PC-3 (cell line): Measurements from ENCODE around the gene C20orf173. TPM values are rescaled to one million over a fixed set of nuclear protein-coding genes. Genes with fewer than 3 reads are reported as not detected.

Experiments
- ATAC-seq: fragments of 200-7000 bp; cut with Tn5 transposase; 2 replicates; pipeline ENCODE4 v1.9.1; 2020; ENCODE audit warnings: mild to moderate bottlenecking, moderate library complexity
- BruUV-seq: library from RNA; stranded (reverse); fragments of 400-500 nt; replicated peaks from 2 replicates; lab custom pipeline; 2021; lab: Mats Ljungman, UMichigan
- CTCF ChIA-PET: fragments of 300-600 bp; sonication (Branson Sonifier 250); formaldehyde crosslinking; loops from one replicate; lab custom pipeline; 2022; ENCODE audit warnings: antibody characterized with exemption; lab: Charles Lee
- POLR2A ChIA-PET: fragments of 300-600 bp; sonication (Branson Sonifier 250); formaldehyde crosslinking; loops from one replicate; lab custom pipeline; 2022; ENCODE audit warnings: antibody characterized with exemption; ENCODE audit not compliant: unreplicated experiment; lab: Charles Lee
- DNase-seq: peaks from one replicate; pipeline ENCODE4 v3.0.0-alpha.2; 2015
- H2AFZ ChIP-seq: fragments of 300-600 bp; sonication (generic); 2 replicates; pipeline ENCODE4 v1.6.0; 2016; ENCODE audit warnings: antibody characterized with exemption, low read length
- H3F3A ChIP-seq: fragments of 300-600 bp; sonication (generic); one replicate; pipeline ENCODE4 v1.6.0; 2017; ENCODE audit warnings: antibody characterized with exemption, low read length, control low read depth, mild to moderate bottlenecking; ENCODE audit not compliant: unreplicated experiment
- H3K27ac ChIP-seq: fragments of 300-600 bp; sonication (generic); 2 replicates; pipeline ENCODE4 v1.5.1; 2016; ENCODE audit warnings: mild to moderate bottlenecking, low read length
- H3K27me3 ChIP-seq: fragments of 300-600 bp; sonication (generic); 2 replicates; pipeline ENCODE4 v1.6.1; 2016; ENCODE audit warnings: low read length, mixed read lengths
- H3K36me3 ChIP-seq: fragments of 300-600 bp; sonication (generic); 2 replicates; pipeline ENCODE4 v1.6.1; 2016; ENCODE audit warnings: low read depth, mixed run types, low read length, mixed read lengths
- H3K4me1 ChIP-seq: fragments of 300-600 bp; sonication (generic); 2 replicates; pipeline ENCODE4 v1.5.1; 2016; ENCODE audit warnings: low read length; ENCODE audit not compliant: insufficient read depth
- H3K4me2 ChIP-seq: fragments of 300-600 bp; sonication (generic); 2 replicates; pipeline ENCODE4 v1.6.0; 2016; ENCODE audit warnings: low read length
- H3K4me3 ChIP-seq: fragments of 300-600 bp; sonication (generic); 2 replicates; pipeline ENCODE4 v1.5.1; 2016; ENCODE audit warnings: mild to moderate bottlenecking, low read length, mixed read lengths
- H3K79me2 ChIP-seq: fragments of 300-600 bp; sonication (generic); 2 replicates; pipeline ENCODE4 v1.6.1; 2017; ENCODE audit warnings: low read length, mixed read lengths
- H3K9ac ChIP-seq: fragments of 300-600 bp; sonication (generic); 2 replicates; pipeline ENCODE4 v1.6.0; 2016; ENCODE audit warnings: mild to moderate bottlenecking, low read length
- H3K9me2 ChIP-seq: fragments of 300-600 bp; sonication (generic); replicated peaks from 2 replicates; pipeline ENCODE4 v1.6.1; 2016; ENCODE audit warnings: mixed run types, low read length, mixed read lengths
- H3K9me3 ChIP-seq: fragments of 300-600 bp; sonication (generic); 2 replicates; pipeline ENCODE4 v1.6.1; 2016; ENCODE audit warnings: low read length, mixed read lengths
- H4K20me1 ChIP-seq: fragments of 300-600 bp; sonication (generic); 2 replicates; pipeline ENCODE4 v1.6.1; 2016; ENCODE audit warnings: low read length, mixed read lengths
- CTCF ChIP-seq: fragments of 300-600 bp; sonication (generic); conservative IDR thresholded peaks from 2 replicates; pipeline ENCODE4 v1.5.1; 2017; ENCODE audit warnings: antibody characterized with exemption, low read depth, mild to moderate bottlenecking, low read length
- EZH2 ChIP-seq: fragments of 300-600 bp; sonication (generic); IDR thresholded peaks from one replicate; pipeline ENCODE4 v1.6.1; 2017; ENCODE audit warnings: antibody characterized with exemption, mild to moderate bottlenecking, low read length; ENCODE audit not compliant: unreplicated experiment
- EZH2phosphoT487 ChIP-seq: fragments of 300-600 bp; sonication (generic); IDR thresholded peaks from 2 replicates; pipeline ENCODE4 v1.6.1; 2018; ENCODE audit warnings: mild to moderate bottlenecking, antibody characterized with exemption, low read length, borderline replicate concordance
- intact Hi-C: fragments of 100-400 bp; cut with micrococcal nuclease; formaldehyde crosslinking; loops from 2 replicates; pipeline ENCODE4 v1.9.0; 2023
- total RNA-seq: library from RNA; depleted of rRNA; stranded (reverse); fragments of >200 nt; gene quantifications from 2 replicates; pipeline ENCODE4 v1.2.3, GENCODE V29; 2014

The C20orf173 gene
- total RNA-seq, 1 experiment from 2014 or later: not detected

DNA sequence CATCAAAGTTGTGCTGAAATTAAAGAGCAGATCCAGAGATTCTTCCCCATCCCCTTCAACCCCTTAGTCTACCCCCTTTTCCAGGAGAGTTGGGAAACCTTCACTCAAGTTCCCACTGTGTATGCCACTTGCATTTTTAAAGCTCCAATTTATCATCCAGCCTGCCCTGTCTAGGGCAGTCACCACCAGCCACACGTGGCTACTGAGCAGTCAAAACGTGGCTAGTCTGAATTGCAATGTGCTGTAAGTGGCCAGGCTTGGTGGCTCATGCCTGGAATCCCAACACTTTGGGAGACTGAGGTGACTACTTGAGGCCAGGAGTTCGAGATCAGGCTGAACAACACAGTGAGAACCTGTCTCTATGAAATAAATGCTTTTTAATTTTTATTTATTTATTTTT is 47.4 kb upstream of the C20orf173 start:
- CTCF ChIA-PET: no interaction called here
- no peak for ATAC-seq

DNA sequence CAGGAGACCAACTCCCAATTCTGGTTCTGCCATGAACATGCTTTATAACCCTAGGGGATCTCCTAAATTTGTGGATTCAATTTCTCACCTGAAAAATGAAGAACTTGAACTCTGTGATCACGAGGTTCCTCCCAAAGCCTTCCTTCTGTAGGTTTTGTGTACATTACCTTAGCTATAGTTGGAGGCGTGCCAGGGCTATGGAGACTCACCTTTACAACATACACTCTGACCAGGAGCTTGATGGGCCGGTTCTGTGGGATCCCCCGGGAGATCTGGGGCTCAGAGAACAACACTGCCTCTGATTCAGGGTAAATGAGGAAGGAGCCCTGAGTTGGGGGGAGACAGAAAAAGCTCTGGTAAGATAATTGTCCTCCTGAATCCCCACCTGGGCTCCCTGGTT is 46.5 kb upstream of the C20orf173 start:
- Histone ChIP-seq H3K9ac (peak overlapping the region; percentile 10; the same call in 1 of the 2 replicates), H3K4me3 (0 out of 2 replicates have a peak overlapping the region, but pooled peaks have one; percentile 11), H2AFZ (no peak overlapping the region), H3K9me2 (no peaks in the 10 kb centered on the region), H3F3A (no peaks in the 10 kb centered on the region), H3K9me3 (no peaks in the 10 kb centered on the region), H3K36me3 (peaks cover 20% of the 10 kb centered on the region), H3K4me1 (peaks cover 17% of the 10 kb centered on the region), H4K20me1 (no peaks in the 10 kb centered on the region), H3K27ac (peak overlapping the region; percentile 76), H3K79me2 (no peaks in the 10 kb centered on the region), H3K4me2 (peak overlapping the region; percentile 67), H3K27me3 (no peaks in the 10 kb centered on the region)
- ChIA-PET CTCF (no interaction called here), POLR2A (no interaction called here)
- no peak for TF ChIP-seq CTCF
- TF ChIP-seq EZH2: no peak
- TF ChIP-seq EZH2phosphoT487: no peak
- no TSS peak for BruUV-seq
- DNase-seq: peak; percentile 92
- peak; percentile 84 for ATAC-seq
- intact Hi-C loops: no loop called here

More for the DNA sequence above, 47.4 kb upstream of the C20orf173 start:
- BruUV-seq: no TSS peak
- Histone ChIP-seq H4K20me1 (no peaks in the 10 kb centered on the region), H3K79me2 (no peaks in the 10 kb centered on the region), H3K27me3 (no peaks in the 10 kb centered on the region), H3K4me2 (no peak overlapping the region), H3K4me1 (peaks cover 17% of the 10 kb centered on the region), H3K4me3 (no peak overlapping the region), H3K9me3 (no peaks in the 10 kb centered on the region), H2AFZ (no peak overlapping the region), H3K9me2 (no peaks in the 10 kb centered on the region), H3K9ac (no peak overlapping the region), H3K36me3 (peaks cover 20% of the 10 kb centered on the region), H3F3A (no peaks in the 10 kb centered on the region), H3K27ac (peak overlapping the region; percentile 76)
- TF ChIP-seq EZH2: no peak
- no peak for TF ChIP-seq EZH2phosphoT487
- TF ChIP-seq CTCF: no peak
- intact Hi-C loops: no loop called here
- DNase-seq: no peak
- POLR2A ChIA-PET: no interaction called here

GRCh38 chr20:35572838-35573237 is 43.4 kb upstream of the C20orf173 start:
- Histone ChIP-seq H3K4me2 (no peak overlapping the region), H3K27ac (no peak overlapping the region), H4K20me1 (no peaks in the 10 kb centered on the region), H3K4me3 (no peak overlapping the region), H2AFZ (no peak overlapping the region), H3K79me2 (no peaks in the 10 kb centered on the region), H3K9me2 (no peaks in the 10 kb centered on the region), H3F3A (no peaks in the 10 kb centered on the region), H3K9me3 (no peaks in the 10 kb centered on the region), H3K27me3 (no peaks in the 10 kb centered on the region), H3K9ac (no peak overlapping the region), H3K36me3 (peaks cover 20% of the 10 kb centered on the region), H3K4me1 (peaks cover 17% of the 10 kb centered on the region)
- no TSS peak for BruUV-seq
- DNase-seq: no peak
- no peak for ATAC-seq
- ChIA-PET POLR2A (no interaction called here), CTCF (no interaction called here)
- TF ChIP-seq CTCF: no peak
- no peak for TF ChIP-seq EZH2
- TF ChIP-seq EZH2phosphoT487: no peak
- intact Hi-C loops: no loop called here
